Mammary epithelial cell (primary cell): ENCODE results near the gene SRGAP2B.
"Not testable (repeated sequence)": the region's sequence is repeated elsewhere in the genome, so short reads cannot be mapped to it uniquely, and the experiment has no call there.

Source experiments
- EZH2 ChIP-seq: IDR thresholded peaks from 2 replicates; pipeline ENCODE4 v1.6.1; 2012; ENCODE audit warnings: low read length, inconsistent platforms, borderline replicate concordance
- TF ChIP-seq, protein P1 (sequence below), 2 donors: IDR thresholded peaks in 1 of 2; conservative IDR thresholded peaks in 1 of 2; 2 replicates each; pipeline ENCODE4 v1.5.1; 2011 to 2012; ENCODE audit warnings: inconsistent platforms in 2 of 2, low read length in 2 of 2, mild to moderate bottlenecking in 2 of 2, control low read depth in 1 of 2, low read depth in 1 of 2; ENCODE audit not compliant: insufficient read depth in 1 of 2; ENCODE audit errors: extremely low read depth in 1 of 2

DNA sequence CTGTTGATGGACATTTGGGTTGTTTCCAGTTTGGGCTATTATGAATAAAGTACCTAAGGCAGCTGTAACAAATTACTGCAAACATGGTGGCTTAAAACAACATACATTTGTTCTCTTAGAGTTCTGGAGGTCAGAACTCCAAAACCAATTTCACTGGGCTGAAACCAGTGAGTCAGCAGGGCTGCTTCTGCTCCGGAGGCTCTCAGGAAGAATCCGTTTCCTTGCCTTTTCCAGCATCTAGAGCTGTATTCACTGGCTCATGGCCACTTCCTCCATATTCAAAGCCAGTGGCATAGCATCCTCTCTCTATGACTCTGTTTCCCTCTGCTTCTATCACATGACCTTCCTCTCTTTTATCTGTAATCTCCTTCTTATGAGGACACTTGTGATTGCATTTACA, 146.7 kb downstream of the SRGAP2B start:
- TF ChIP-seq, protein P1, sequence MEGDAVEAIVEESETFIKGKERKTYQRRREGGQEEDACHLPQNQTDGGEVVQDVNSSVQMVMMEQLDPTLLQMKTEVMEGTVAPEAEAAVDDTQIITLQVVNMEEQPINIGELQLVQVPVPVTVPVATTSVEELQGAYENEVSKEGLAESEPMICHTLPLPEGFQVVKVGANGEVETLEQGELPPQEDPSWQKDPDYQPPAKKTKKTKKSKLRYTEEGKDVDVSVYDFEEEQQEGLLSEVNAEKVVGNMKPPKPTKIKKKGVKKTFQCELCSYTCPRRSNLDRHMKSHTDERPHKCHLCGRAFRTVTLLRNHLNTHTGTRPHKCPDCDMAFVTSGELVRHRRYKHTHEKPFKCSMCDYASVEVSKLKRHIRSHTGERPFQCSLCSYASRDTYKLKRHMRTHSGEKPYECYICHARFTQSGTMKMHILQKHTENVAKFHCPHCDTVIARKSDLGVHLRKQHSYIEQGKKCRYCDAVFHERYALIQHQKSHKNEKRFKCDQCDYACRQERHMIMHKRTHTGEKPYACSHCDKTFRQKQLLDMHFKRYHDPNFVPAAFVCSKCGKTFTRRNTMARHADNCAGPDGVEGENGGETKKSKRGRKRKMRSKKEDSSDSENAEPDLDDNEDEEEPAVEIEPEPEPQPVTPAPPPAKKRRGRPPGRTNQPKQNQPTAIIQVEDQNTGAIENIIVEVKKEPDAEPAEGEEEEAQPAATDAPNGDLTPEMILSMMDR (conservative IDR thresholded peaks at IDR 0.05 in 1 of 2, IDR thresholded peaks at IDR 0.05 in 1 of 2; ENCODE audit: extremely low read depth in 1 of 2, insufficient read depth in 1 of 2, low read depth in 1 of 2, low read length in 2 of 2) = not testable (repeated sequence)
- not testable (repeated sequence) for TF ChIP-seq EZH2
